GM21381 (cell line): ENCODE measurements around the gene ARHGEF16.

ENCODE experiments used
- ATAC-seq: cut with Tn5 transposase; IDR thresholded peaks from one replicate; pipeline ENCODE4 v1.9.1; 2021; ENCODE audit warnings: mild to moderate bottlenecking, moderate library complexity; ENCODE audit not compliant: unreplicated experiment

ARHGEF16 gene

GRCh38 chr1:3515272-3515671, 60.8 kb downstream of the ARHGEF16 start:
- ATAC-seq, result no peak

DNA sequence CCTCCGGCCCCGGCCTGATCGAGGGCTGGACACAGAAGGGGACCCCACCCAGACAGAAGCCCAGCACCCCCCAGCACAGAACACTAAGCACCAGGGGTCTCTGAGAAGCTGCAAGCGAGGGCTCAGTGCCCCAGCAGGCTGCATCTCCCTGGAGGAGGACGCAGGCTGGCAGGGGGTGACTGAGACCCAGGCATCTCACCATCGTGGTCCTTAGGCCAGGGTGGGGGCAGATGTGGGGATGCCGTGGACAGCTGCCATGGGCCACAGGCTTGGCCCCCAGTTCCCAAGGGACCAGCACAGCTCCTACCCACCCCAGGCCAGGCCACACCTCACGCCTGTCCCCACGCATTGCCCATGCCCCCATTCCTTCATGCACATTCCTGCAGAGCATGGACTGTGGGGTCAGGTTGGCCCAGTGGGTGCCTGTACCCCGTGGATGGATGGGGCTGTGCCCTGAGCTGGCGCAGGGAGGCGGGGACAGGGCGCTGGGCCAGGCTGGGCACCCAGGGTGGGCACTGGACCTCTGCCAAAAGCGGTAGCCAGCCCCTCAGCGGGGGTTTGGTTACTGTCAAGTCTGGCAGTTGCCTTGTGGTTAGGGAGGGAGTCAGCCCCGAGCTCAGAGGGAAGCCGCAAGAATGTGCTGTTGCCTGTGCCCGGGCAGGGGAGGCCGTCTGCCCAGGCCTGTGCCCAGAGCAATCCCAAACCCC, 61.5 kb downstream of the ARHGEF16 start:
- ATAC-seq, result no peak

GRCh38 chr1:3516481-3516869, 62.0 kb downstream of the ARHGEF16 start:
- ATAC-seq, result no peak

DNA sequence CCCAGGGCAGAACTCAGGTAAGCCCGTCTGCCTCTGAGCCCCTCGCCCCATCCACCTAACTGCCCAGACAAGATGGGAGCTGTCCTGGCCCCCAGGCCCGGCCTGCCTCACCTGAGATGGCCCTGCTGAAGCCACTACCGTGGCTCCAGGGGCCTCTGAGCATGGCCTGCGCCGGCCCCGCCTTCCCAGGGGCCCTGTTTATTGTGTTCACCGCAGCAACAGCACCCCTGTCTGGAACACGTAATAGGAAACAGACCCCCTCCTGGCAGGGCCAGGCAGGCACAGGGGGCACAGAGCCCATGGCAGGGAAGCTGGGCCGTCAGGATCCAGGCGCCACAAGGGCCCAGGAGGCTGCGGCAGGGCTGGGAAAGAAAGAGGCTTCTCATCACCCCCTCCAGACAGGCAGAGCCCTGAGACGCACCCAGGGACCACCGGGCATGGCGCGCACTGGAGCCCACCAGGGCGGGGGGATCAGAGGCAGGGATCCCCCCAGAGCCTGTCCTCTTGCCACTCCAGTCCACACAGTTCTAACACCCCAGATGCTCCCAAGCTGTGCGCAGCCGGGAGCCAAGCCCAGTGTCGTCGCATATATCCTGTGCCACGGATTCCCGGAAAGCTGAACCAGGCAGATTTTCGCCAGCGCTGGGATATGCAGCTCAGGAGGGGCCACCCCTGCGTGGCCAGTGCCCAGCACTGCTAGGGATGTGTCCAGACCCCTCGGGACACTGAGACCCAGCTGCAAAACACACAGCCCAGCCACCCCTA, 62.6 kb downstream of the ARHGEF16 start:
- no peak for ATAC-seq

DNA sequence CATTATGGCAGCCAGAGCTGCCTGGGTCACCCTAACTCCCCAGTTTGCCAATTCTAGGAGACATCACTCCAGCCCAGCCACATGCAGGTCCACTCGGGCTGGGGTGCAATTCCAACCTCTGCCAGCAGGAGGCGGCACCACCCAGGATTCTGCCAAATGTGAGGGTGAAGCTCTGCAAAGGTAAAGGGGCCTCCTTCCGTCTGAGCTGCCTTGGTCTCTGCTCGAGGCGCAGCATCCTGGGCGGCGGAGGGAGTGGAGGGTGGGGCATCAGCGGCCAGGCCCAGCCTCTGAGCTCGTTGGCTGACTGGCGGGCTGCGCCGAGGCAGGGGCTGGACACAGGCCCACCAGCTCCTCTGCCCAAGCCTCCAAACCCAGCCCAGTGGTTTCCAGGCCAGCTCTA, 63.8 kb downstream of the ARHGEF16 start:
- ATAC-seq, result no peak

- ATAC-seq, result no peak
Observed at GRCh38 chr1:3518756-3519155, 64.3 kb downstream of the ARHGEF16 start.

- ATAC-seq, result no peak
Observed at GRCh38 chr1:3519301-3519885, 64.9 kb downstream of the ARHGEF16 start.

- ATAC-seq, result no peak
Observed at GRCh38 chr1:3520419-3521378, 66.2 kb downstream of the ARHGEF16 start.

- no peak for ATAC-seq
Observed at GRCh38 chr1:3521426-3521825, 67.0 kb downstream of the ARHGEF16 start.

DNA sequence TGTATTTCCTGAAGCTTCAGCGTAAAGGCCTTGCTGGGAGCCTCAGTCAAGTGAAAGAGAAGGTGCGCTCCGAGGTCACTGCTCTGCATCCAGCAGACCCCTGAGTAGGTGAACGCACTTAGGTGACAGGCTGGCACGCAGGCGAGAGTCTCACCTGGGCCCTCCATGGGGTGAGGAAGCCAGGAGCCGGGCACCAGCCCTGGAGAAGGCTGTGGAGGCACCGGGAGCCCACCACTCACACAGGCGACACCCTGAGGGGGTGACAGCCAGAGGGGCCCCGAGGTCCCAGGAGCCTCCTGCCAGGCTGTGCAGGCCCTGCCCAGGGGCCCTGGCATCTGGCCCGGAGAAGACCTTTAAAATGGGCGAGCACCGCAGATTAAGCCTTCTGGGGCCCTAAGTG, 67.6 kb downstream of the ARHGEF16 start:
- no peak for ATAC-seq

DNA sequence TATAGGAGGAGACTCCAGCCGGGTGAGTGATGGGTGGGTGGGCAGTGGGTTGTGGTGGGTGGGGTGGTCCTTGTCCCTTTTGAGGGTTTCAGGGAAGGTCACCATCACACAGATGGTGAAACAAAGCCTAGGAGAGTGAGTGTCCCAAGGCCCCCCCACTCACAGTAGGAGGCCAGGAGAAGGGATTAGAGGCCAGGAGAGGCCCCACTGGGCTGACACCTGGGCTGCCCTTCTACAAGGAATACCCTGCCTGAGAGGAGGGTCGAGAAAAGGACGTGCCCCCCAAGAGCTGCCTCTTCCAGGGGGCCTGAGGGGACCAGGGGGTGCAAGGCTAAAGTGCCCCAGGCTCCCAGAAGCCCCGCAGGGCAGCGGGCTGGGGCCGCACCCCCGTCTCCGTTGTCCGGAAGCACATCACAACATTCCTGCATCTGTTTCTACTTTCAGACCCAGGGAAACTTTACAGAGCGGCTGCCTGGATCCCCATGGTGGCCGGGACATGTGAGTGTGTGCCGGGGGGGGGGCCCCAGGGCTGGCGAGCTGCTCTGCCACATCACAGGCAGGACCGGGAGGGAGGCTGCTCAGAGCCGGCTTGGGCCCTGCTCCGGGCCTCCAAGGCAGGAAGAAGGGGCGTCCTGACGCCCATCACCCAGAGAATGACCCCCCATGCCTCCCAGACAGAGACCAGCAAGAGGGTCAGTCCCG, 68.2 kb downstream of the ARHGEF16 start:
- ATAC-seq, result no peak

DNA sequence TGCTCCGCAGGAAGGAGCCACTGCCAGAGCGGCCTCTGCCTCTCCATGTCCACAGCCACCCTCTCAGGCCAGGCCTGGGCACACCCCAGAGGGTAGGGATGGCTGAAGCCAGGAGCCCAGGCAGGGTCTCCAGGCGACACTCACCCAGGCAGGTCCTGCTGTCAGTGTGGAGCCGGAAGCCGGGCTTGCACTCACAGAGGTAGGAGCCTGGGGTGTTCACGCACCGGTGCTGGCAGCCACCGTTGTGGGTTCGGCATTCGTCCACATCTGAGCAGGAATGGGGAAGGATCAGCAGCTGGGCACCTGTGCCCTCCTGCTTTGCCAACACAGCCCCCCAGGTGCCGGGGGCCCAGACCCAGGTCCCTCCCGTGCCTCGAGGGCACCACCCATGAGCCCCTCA, 69.5 kb downstream of the ARHGEF16 start:
- no peak for ATAC-seq

GRCh38 chr1:3524556-3525203, 70.2 kb downstream of the ARHGEF16 start:
- ATAC-seq, result no peak

- no peak for ATAC-seq
Observed at GRCh38 chr1:3525551-3526482, 71.4 kb downstream of the ARHGEF16 start.

- ATAC-seq, result no peak
Observed at GRCh38 chr1:3527774-3528173, 73.3 kb downstream of the ARHGEF16 start.

DNA sequence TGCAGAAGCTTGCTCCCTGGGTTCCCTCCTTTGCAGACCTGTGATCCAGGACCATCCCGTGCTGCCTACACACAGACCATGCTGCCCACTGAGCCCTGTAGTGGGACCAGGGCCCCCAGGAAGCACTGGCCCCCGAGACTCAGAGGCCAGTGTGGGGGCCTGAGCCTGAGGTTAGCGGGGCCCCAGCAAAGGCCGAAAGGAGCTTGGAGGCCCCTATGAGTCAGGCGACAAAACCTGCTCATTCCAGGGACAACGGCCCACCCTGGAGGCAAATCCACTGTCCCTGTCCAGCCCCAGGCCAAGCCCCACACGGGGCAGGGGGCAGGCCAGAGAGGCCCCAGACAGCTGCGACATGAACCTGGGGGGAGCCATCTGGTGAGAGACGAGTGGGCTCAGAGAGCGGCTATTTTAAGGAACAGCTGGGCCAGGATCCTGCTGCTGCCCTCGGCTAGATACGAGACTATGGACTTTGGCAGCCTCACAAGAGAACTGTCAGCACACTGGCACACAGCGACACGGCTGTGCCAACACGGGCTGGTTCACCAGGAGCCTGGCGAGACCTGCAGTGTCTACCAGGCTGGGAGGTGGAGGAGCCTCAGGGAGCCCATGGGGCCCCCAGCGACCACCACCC, 74.7 kb downstream of the ARHGEF16 start:
- no peak for ATAC-seq

DNA sequence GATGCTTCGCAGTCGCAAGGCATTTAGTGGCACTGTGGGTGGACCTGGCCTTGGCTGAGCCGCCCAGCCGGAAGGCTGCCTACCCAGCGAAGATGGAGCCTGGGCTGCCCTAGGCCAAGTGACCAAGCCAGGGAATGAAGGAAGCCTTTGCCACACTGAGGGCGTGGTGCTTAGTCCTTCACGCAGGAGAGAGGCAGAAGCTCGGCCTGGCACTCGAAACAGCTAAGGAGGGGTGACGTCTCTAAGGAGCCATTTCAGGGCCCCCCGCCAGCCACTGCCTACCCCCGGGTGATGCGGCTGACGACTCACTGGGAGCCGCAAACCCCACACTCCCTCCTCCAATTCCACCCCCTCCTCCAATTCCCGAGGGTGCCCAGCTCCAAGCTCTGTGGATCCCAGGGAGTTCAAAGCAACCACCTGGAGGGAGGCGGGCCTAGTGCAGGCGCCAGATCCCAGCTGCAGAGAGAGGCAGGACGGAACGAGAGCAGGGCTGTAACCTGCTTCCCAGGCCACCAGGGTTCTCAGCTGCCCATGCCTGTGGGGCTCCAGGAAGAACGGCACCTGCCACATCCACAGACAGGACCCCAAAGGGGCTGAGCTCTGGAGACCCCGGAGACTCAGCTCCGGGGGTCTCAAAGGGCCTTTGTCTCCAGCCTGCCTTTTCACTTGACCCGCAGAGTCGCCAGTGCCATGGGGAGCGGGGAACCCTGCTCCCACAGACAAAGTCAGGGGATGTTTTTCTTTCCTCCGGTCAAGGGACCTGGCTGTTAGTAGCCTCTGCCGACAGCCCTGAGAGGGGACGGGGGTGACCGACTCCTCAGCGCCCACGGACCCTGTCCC, 75.8 kb downstream of the ARHGEF16 start:
- ATAC-seq, result no peak
